AG04450 (cell line): Measurements from ENCODE around the gene B3GALT4. TPM values are rescaled to one million over a fixed set of nuclear protein-coding genes. Genes with fewer than 3 reads are reported as not detected.

Source experiments
- CTCF ChIA-PET: fragments of 300-600, 350-600 bp; formaldehyde crosslinking; extraction: SDS; loops from one replicate; lab custom pipeline; 2022; ENCODE audit warnings: antibody characterized with exemption, inconsistent platforms; lab: Charles Lee
- POLR2A ChIA-PET: fragments of 350-600 bp; formaldehyde crosslinking; extraction: SDS; loops from one replicate; lab custom pipeline; 2021; ENCODE audit warnings: antibody characterized with exemption, inconsistent platforms; lab: Yijun Ruan, JAX
- DNase-seq: peaks from one replicate; pipeline ENCODE4 v3.0.0-alpha.2; 2011; ENCODE audit warnings: low read depth, low spot score
- H3K27ac ChIP-seq: one replicate; pipeline ENCODE4 v1.5.1; 2012; ENCODE audit warnings: low read depth, low read length, control low read depth
- H3K27me3 ChIP-seq: one replicate; pipeline ENCODE4 v1.6.0; 2012; ENCODE audit warnings: low read length; ENCODE audit not compliant: control insufficient read depth, insufficient read depth
- H3K4me3 ChIP-seq: 2 replicates; pipeline ENCODE4 v1.5.1; 2011; ENCODE audit warnings: mild to moderate bottlenecking, low read depth, low read length, control low read depth
- H3K9me3 ChIP-seq: 2 replicates; pipeline ENCODE4 v1.5.1; 2012; ENCODE audit warnings: low read length; ENCODE audit not compliant: control insufficient read depth, insufficient read depth
- polyA plus RNA-seq: library from polyadenylated mRNA; depleted of rRNA; stranded (reverse); fragments of >200 nt; gene quantifications from 2 replicates; pipeline ENCODE4 v1.2.3, GENCODE V29; 2011
- TF ChIP-seq, protein P1 (sequence below): IDR thresholded peaks from 2 replicates; pipeline ENCODE4 v1.5.1; 2011; ENCODE audit warnings: low read depth, low read length, control low read depth, inconsistent platforms

B3GALT4 gene
- polyA plus RNA-seq, 1 experiment = 1.1 TPM

DNA sequence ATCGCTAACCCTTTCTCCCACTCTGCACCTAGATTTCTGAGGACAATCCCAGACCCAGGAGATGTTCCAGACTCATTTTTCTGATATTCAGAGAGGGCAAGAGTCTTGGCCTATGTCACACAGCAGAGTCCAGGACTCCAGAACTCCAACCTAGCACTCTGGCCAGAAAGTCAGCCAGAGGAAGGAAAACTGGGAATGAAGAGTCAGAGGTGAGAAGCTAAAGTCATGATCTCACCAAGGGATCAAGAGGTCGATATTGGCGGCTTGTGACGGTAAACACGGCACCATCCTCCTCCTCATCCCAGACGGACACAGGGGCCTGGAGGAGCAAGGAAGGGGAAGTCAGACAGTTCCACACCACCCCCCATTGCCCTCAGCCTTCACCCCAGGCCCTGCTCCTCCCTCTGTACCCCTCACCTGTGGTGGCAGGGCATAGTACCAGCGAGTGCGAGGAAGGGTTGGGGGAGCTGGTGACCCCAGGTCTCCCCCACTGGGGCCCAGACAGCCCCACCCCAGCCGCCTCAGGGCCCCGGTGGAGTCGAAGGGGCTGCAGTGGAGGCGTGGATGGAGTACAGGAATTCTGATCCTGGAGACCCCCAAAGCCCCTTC is 20.0 kb downstream of the B3GALT4 start:
- peak overlapping the region; percentile 91 for H3K4me3 ChIP-seq
- CTCF ChIA-PET = interaction anchor here (0.6 to 1.4 kb wide), 2 partner anchors 48 to 89 kb away, joined by 3 read pairs; no protein-coding TSS in a partner anchor

DNA sequence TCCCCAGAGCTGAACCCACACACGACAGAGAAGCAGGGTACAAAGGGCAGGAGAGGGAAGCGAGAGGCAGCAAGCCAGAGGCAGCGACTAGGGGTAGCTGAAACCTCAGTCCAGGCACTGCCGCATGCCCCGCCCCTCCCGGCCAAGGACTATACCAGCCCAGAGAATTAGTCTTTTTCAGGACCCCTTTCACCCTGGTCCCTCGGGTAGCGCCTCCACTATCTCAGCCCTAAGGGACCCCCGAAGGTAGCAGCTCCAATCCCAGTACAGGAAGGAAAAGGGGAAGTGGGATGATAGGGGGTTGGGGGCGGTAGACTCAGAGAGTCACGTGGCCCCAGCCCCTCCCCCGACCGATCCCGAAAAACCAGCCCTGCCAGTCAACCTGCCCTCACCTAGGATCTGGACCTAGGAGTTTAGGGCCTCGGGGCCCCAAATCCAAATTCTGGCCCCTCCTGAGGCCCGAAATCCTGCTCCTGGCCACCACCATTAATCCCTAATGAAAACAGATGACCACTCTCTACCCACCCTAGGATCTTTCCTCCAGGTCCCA is 20.6 kb downstream of the B3GALT4 start:
- no peak for DNase-seq
- Histone ChIP-seq H3K9me3 (no peaks in the 10 kb centered on the region; the same call in 1 of the 2 replicates), H3K27ac (no peak overlapping the region), H3K4me3 (peak overlapping the region; percentile 91), H3K27me3 (no peaks in the 10 kb centered on the region)
- POLR2A ChIA-PET = interaction anchor here (0.6 to 2.6 kb wide), 3 partner anchors 8 to 29 kb away, joined by 3 to 11 read pairs (median 5); partner anchors contain the start of genes PFDN6 and WDR46
- TF ChIP-seq, protein P1, sequence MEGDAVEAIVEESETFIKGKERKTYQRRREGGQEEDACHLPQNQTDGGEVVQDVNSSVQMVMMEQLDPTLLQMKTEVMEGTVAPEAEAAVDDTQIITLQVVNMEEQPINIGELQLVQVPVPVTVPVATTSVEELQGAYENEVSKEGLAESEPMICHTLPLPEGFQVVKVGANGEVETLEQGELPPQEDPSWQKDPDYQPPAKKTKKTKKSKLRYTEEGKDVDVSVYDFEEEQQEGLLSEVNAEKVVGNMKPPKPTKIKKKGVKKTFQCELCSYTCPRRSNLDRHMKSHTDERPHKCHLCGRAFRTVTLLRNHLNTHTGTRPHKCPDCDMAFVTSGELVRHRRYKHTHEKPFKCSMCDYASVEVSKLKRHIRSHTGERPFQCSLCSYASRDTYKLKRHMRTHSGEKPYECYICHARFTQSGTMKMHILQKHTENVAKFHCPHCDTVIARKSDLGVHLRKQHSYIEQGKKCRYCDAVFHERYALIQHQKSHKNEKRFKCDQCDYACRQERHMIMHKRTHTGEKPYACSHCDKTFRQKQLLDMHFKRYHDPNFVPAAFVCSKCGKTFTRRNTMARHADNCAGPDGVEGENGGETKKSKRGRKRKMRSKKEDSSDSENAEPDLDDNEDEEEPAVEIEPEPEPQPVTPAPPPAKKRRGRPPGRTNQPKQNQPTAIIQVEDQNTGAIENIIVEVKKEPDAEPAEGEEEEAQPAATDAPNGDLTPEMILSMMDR = no peak
- CTCF ChIA-PET = interaction anchor here (0.6 to 1.4 kb wide), 2 partner anchors 49 to 88 kb away, joined by 3 read pairs; no protein-coding TSS in a partner anchor

More for the DNA sequence above, 20.0 kb downstream of the B3GALT4 start:
- Histone ChIP-seq H3K27ac (no peak overlapping the region), H3K27me3 (no peaks in the 10 kb centered on the region), H3K9me3 (no peaks in the 10 kb centered on the region; the same call in 1 of the 2 replicates)
- no peak for DNase-seq
- POLR2A ChIA-PET = interaction anchor here (0.6 to 1.0 kb wide), 2 partner anchors 19 to 29 kb away, joined by 3 to 5 read pairs; no protein-coding TSS in a partner anchor
- TF ChIP-seq, protein P1 = no peak

GRCh38 chr6:33297956-33298772 is 21.2 kb downstream of the B3GALT4 start:
- no peaks in the 10 kb centered on the region for H3K27me3 ChIP-seq
- ChIA-PET CTCF (interaction anchor here (1.4 to 1.7 kb wide), 2 partner anchors 14 to 50 kb away, joined by 3 to 14 read pairs; partner anchors contain the start of gene TAPBP), POLR2A (interaction anchor here (1.0 to 2.6 kb wide), 4 partner anchors 9 to 21 kb away, joined by 3 to 11 read pairs (median 8); partner anchors contain the start of genes PFDN6, WDR46 and ZBTB22)
- H3K27ac ChIP-seq = peak overlapping the region; percentile 68
- H3K4me3 ChIP-seq = peak overlapping the region; percentile 91
- TF ChIP-seq, protein P1 = no peak
- no peaks in the 10 kb centered on the region; the same call in 1 of the 2 replicates for H3K9me3 ChIP-seq
- no peak for DNase-seq

- H3K9me3 ChIP-seq = no peaks in the 10 kb centered on the region; the same call in 1 of the 2 replicates
- ChIA-PET POLR2A (interaction anchor here (0.8 to 2.6 kb wide), 9 partner anchors 8 to 50 kb away, joined by 3 to 14 read pairs (median 4); partner anchors contain the start of genes B3GALT4, PFDN6, TAPBP and WDR46), CTCF (interaction anchor here (0.8 to 1.7 kb wide), 7 partner anchors 9 to 105 kb away, joined by 3 to 14 read pairs (median 5); partner anchors contain the start of genes PFDN6, TAPBP, WDR46 and ZBTB22)
- H3K27ac ChIP-seq = peak within 1 kb of the TSS; percentile 98
- H3K27me3 ChIP-seq = no peaks in the 10 kb centered on the region
- peak within 1 kb of the TSS; percentile 91 for H3K4me3 ChIP-seq
- no peak for DNase-seq
- TF ChIP-seq, protein P1 = no peak
Measured at GRCh38 chr6:33298773-33299236, 21.9 kb downstream of the B3GALT4 start, which contains the start of gene RGL2. Gene RGL2, minus strand, starts transcription at chr6:33298942. Its CDS starts 332 bp downstream, at chr6:33298610.
